Thoracic aorta (tissue), 2 donors: Measurements from ENCODE around the gene B3GNT7. TPM values are rescaled to one million over a fixed set of nuclear protein-coding genes. Genes with fewer than 3 reads are reported as not detected.

Experiments
- ATAC-seq: fragments of 150-250 bp; one replicate; pipeline ENCODE4 v1.8.0; 2017; ENCODE audit warnings: low read depth; ENCODE audit not compliant: insufficient number of reproducible peaks, low FRiP score
- DNase-seq: peaks from one replicate; pipeline ENCODE4 v3.0.0-alpha.2; 2020; ENCODE audit warnings: low spot score
- H3K27ac ChIP-seq, 2 donors: fragments of 200-600 bp; sonication (generic); 1 replicate in 1 of 2; 2 replicates in 1 of 2; pipeline ENCODE4 v1.5.1; 2016; ENCODE audit warnings: mild to moderate bottlenecking in 2 of 2, moderate library complexity in 2 of 2
- H3K27me3 ChIP-seq: fragments of 200-600 bp; sonication (generic); replicated peaks from 2 replicates; pipeline ENCODE4 v1.6.0; 2016; ENCODE audit warnings: mild to moderate bottlenecking; ENCODE audit not compliant: insufficient read depth
- H3K36me3 ChIP-seq: fragments of 200-600 bp; sonication (generic); one replicate; pipeline ENCODE4 v1.5.1; 2016
- H3K4me1 ChIP-seq, 2 donors: fragments of 200-600 bp; sonication (generic); 1 replicate in 1 of 2; 2 replicates in 1 of 2; pipeline versions ENCODE4 v1.5.1 to v1.6.0; 2016; ENCODE audit warnings: low read depth in 2 of 2, mild to moderate bottlenecking in 1 of 2; ENCODE audit not compliant: control insufficient read depth in 1 of 2
- H3K4me3 ChIP-seq: fragments of 200-600 bp; sonication (generic); 2 replicates; pipeline ENCODE4 v1.5.1; 2016; ENCODE audit warnings: mild to moderate bottlenecking
- H3K9me3 ChIP-seq: fragments of 200-600 bp; sonication (generic); 2 replicates; pipeline ENCODE4 v1.5.1; 2016
- total RNA-seq, 2 donors: library from RNA; depleted of rRNA; stranded (reverse); fragments of >200 nt; gene quantifications; one replicate each; pipeline versions ENCODE4 v1.1.0 to v1.2.3, GENCODE V29; 2016
- TF ChIP-seq, protein P1 (sequence below): fragments of 200-600 bp; sonication (generic); IDR thresholded peaks from one replicate; pipeline ENCODE4 v1.5.1; 2019; ENCODE audit warnings: antibody characterized with exemption

B3GNT7 gene
- total RNA-seq, 2 donors from 2014 or later = 11.4 to 17.5 TPM

DNA sequence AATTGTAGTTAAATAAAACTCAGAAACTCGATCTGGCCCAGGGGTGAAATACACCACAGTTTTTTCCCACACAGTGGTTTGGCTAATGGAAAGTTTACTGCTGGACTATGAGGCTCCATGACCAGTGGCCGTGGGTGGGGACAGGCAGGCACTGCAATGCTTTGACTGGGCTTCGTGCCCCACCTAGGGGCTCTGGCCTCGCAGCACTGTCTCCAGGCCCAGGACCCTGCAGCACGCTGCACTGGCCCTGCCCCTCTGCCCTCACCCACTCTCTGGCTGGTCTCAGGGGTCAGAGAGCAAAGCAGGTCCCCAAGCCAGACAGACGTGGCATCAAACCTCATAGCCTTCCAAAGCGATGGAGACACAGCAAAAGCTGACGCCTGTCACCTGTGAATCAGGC, 13.4 kb upstream of the B3GNT7 start:
- no peak for ATAC-seq
- TF ChIP-seq, protein P1, sequence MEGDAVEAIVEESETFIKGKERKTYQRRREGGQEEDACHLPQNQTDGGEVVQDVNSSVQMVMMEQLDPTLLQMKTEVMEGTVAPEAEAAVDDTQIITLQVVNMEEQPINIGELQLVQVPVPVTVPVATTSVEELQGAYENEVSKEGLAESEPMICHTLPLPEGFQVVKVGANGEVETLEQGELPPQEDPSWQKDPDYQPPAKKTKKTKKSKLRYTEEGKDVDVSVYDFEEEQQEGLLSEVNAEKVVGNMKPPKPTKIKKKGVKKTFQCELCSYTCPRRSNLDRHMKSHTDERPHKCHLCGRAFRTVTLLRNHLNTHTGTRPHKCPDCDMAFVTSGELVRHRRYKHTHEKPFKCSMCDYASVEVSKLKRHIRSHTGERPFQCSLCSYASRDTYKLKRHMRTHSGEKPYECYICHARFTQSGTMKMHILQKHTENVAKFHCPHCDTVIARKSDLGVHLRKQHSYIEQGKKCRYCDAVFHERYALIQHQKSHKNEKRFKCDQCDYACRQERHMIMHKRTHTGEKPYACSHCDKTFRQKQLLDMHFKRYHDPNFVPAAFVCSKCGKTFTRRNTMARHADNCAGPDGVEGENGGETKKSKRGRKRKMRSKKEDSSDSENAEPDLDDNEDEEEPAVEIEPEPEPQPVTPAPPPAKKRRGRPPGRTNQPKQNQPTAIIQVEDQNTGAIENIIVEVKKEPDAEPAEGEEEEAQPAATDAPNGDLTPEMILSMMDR = no peak

GRCh38 chr2:231383416-231384108, 11.9 kb upstream of the B3GNT7 start:
- DNase-seq (no peak), ATAC-seq (no peak)
- Histone ChIP-seq H3K4me3 (no peak overlapping the region), H3K9me3 (no peaks in the 10 kb centered on the region), H3K4me1 (peaks cover 5 to 8% of the 10 kb centered on the region in 2 donors), H3K27ac (no peak overlapping the region), H3K27me3 (no peaks in the 10 kb centered on the region), H3K36me3 (no peaks in the 10 kb centered on the region)
- TF ChIP-seq, protein P1 = no peak

More for the DNA sequence above, 13.4 kb upstream of the B3GNT7 start:
- no peaks in the 10 kb centered on the region for H3K36me3 ChIP-seq
- H3K4me1 ChIP-seq = no peaks in the 10 kb centered on the region
- no peak overlapping the region for H3K4me3 ChIP-seq
- H3K9me3 ChIP-seq = no peaks in the 10 kb centered on the region
- no peak overlapping the region for H3K27ac ChIP-seq
- H3K27me3 ChIP-seq = no peaks in the 10 kb centered on the region
- DNase-seq = no peak

DNA sequence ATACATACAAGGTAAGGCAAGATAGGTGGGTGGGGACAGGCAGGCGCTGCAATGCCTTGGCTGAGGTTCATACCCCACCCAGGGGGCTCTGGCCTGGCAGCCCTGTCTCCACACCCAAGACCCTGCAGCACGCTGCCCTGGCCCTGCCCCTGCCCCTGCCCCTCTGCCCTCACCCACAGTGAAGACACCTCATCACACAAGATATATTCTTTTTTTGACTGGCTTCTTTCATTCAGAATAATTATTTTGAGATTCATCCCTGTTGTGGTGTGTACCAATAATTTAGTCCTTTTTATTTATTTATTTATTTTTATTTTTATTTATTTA, 11.4 kb upstream of the B3GNT7 start:
- TF ChIP-seq, protein P1 = no peak
- Histone ChIP-seq H3K4me1 (peaks cover 5 to 12% of the 10 kb centered on the region in 2 donors), H3K4me3 (no peak overlapping the region), H3K36me3 (no peaks in the 10 kb centered on the region), H3K9me3 (no peaks in the 10 kb centered on the region), H3K27ac (no peak overlapping the region), H3K27me3 (no peaks in the 10 kb centered on the region)
- no peak for ATAC-seq
- DNase-seq = no peak

DNA sequence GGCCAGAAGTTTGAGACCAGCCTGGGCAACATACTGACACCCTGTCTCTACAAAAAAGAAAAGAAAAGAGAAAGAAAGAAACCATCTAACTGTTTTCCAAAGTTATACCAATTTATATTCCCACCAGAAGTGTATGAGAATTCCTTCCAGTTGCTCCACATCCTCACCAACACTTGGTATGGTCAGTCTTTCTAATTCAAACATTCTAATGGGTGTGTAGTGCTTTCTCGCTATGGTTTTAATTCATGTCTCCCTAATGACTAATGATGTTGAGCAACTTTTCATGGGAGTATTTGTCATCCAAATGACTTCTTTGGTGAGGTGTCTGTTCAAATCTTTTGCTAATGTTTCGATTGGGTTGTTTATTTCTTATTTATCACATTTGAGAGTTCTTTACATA, 10.5 kb upstream of the B3GNT7 start:
- TF ChIP-seq, protein P1 = no peak
- Histone ChIP-seq H3K9me3 (no peaks in the 10 kb centered on the region), H3K36me3 (no peaks in the 10 kb centered on the region), H3K4me1 (peaks cover 5 to 12% of the 10 kb centered on the region in 2 donors), H3K4me3 (no peak overlapping the region), H3K27ac (no peak overlapping the region), H3K27me3 (no peaks in the 10 kb centered on the region)
- DNase-seq (no peak), ATAC-seq (no peak)

DNA sequence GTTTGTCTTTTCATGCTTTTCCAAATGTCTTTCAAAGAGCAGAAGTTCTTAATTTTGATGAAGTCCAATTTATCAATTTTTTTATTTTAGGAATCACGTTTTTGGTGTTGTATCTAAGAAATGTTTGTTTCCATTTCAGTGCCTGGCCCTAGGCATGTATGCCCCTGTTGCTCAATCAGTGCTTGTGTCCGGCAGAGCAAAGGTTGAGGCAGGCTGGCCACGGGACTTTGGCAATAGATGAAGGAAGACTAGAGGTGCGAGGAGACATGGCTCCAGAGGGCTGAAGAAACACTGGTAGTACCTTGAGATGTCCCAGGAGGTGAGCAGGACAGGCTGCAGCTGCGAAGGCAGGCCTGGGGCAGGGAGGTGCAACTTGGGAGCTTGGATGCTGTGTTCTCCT, 10.1 kb upstream of the B3GNT7 start:
- no peak overlapping the region for H3K27ac ChIP-seq
- H3K36me3 ChIP-seq = no peaks in the 10 kb centered on the region
- TF ChIP-seq, protein P1 = no peak
- DNase-seq (no peak), ATAC-seq (no peak)
- no peak overlapping the region for H3K4me3 ChIP-seq
- peaks cover 5 to 12% of the 10 kb centered on the region in 2 donors for H3K4me1 ChIP-seq
- no peaks in the 10 kb centered on the region for H3K27me3 ChIP-seq
- no peaks in the 10 kb centered on the region for H3K9me3 ChIP-seq
